Panc1 (cell line): ENCODE data around the gene PKNOX2. TPM values are rescaled to one million over a fixed set of nuclear protein-coding genes. Genes with fewer than 3 reads are reported as not detected.

Experiments used
- ATAC-seq: fragments of 200-7000 bp; cut with Tn5 transposase; 2 replicates; pipeline ENCODE4 v1.9.1; 2020; ENCODE audit warnings: mild to moderate bottlenecking, moderate library complexity
- BruUV-seq: library from RNA; stranded (reverse); fragments of 400-500 nt; replicated peaks from 2 replicates; lab custom pipeline; 2021; lab: Mats Ljungman, UMichigan
- CTCF ChIA-PET: fragments of 300-600 bp; sonication (Branson Sonifier 250); formaldehyde crosslinking; loops from one replicate; lab custom pipeline; 2022; ENCODE audit warnings: antibody characterized with exemption; lab: Charles Lee
- POLR2A ChIA-PET: fragments of 300-600 bp; sonication (Branson Sonifier 250); formaldehyde crosslinking; loops from one replicate; lab custom pipeline; 2022; ENCODE audit warnings: antibody characterized with exemption; lab: Charles Lee
- DNase-seq: peaks from one replicate; pipeline ENCODE4 v3.0.0-alpha.2; 2010; ENCODE audit warnings: low read depth, low spot score
- H3K27ac ChIP-seq: 2 replicates; pipeline ENCODE4 v1.5.1; 2011; ENCODE audit warnings: mild to moderate bottlenecking, low read length, inconsistent platforms
- H3K27me3 ChIP-seq: fragments of 200-500 bp; sonication (Bioruptor generic); 2 replicates; pipeline ENCODE4 v1.6.0; 2014; ENCODE audit warnings: low read length, inconsistent platforms; ENCODE audit not compliant: control insufficient read depth, insufficient read depth
- H3K36me3 ChIP-seq: fragments of 200-500 bp; sonication (Bioruptor generic); 2 replicates; pipeline ENCODE4 v1.5.1; 2014; ENCODE audit warnings: inconsistent platforms, mild to moderate bottlenecking, low read length, moderate library complexity; ENCODE audit not compliant: control insufficient read depth, insufficient read depth
- H3K4me1 ChIP-seq: 2 replicates; pipeline ENCODE4 v1.5.1; 2011; ENCODE audit warnings: inconsistent platforms, mild to moderate bottlenecking, low read length, moderate library complexity; ENCODE audit not compliant: control insufficient read depth, insufficient read depth
- H3K4me3 ChIP-seq, 2 experiments: 2 replicates each; pipeline ENCODE4 v1.5.1; 2011 to 2012; ENCODE audit warnings: low read depth in 2 of 2, low read length in 2 of 2, mild to moderate bottlenecking in 2 of 2, inconsistent platforms in 1 of 2, moderate library complexity in 1 of 2
- H3K9me3 ChIP-seq: fragments of 200-500 bp; sonication (Bioruptor generic); 2 replicates; pipeline ENCODE4 v1.5.1; 2014; ENCODE audit warnings: low read depth, mild to moderate bottlenecking, inconsistent platforms, low read length, moderate library complexity; ENCODE audit not compliant: control insufficient read depth, insufficient read depth
- POLR2AphosphoS5 ChIP-seq: IDR thresholded peaks from 2 replicates; pipeline ENCODE4 v1.6.1; 2012; ENCODE audit warnings: mild to moderate bottlenecking, low read depth, low read length, moderate library complexity
- SIN3A ChIP-seq: IDR thresholded peaks from 2 replicates; pipeline ENCODE4 v1.6.1; 2012; ENCODE audit warnings: low read depth, mild to moderate bottlenecking, low read length, moderate library complexity, borderline replicate concordance; ENCODE audit not compliant: insufficient read depth
- TCF7L2 ChIP-seq: IDR thresholded peaks from 2 replicates; pipeline ENCODE4 v1.6.1; 2011; ENCODE audit warnings: mild to moderate bottlenecking, low read depth, low read length, inconsistent platforms
- in situ Hi-C: cut with HindIII; loops from 2 replicates; pipeline ENCODE4 v1.10.0; 2016; ENCODE audit warnings: low sequenced_read_pairs, low pct_unique_long_range_greater_than_20kb
- intact Hi-C: fragments of 100-400 bp; cut with micrococcal nuclease; formaldehyde crosslinking; loops from one replicate; pipeline ENCODE4 v1.10.0; 2022; ENCODE audit not compliant: unreplicated experiment
- total RNA-seq: library from RNA; stranded (reverse); gene quantifications from one replicate; pipeline ENCODE4 v1.2.1, GENCODE V29; 2021; ENCODE audit not compliant: unreplicated experiment
- TF ChIP-seq, protein P1 (sequence below): fragments of 450-650 bp; IDR thresholded peaks from 2 replicates; pipeline ENCODE4 v1.5.1; 2017; ENCODE audit warnings: mild to moderate bottlenecking
- TF ChIP-seq, protein P2 (sequence below), 2 experiments: IDR thresholded peaks; 2 replicates each; pipeline ENCODE4 v1.6.1; 2011 to 2012; ENCODE audit warnings: low read depth in 2 of 2, control low read depth in 1 of 2, low read length in 1 of 2, mild to moderate bottlenecking in 1 of 2, moderate library complexity in 1 of 2; ENCODE audit not compliant: insufficient read depth in 1 of 2

The PKNOX2 gene
- total RNA-seq, 1 experiment from 2014 or later: not detected

DNA sequence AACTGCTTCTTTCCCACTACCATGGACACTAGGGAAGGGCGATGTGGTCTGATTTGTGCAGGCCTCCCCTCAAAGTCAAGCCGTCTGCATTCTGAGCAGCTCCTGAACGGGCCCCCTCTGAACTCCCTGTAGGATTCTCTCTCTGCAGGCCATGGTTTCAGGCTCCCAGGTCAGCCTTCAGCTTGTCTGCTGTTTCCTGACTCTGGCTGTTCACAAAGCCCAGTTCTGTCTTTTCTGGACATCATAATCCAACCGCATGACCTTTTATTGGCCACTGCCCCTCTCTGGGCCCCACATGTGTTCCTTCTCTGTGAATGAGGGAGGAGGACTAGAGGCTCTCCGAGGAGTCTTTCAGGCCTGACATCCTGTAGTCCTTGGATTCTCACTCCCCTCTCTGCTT lies 170.6 kb downstream of the PKNOX2 start:
- Histone ChIP-seq H3K4me3 (no peak overlapping the region), H3K36me3 (no peaks in the 10 kb centered on the region), H3K27ac (no peak overlapping the region), H3K9me3 (no peaks in the 10 kb centered on the region), H3K4me1 (no peaks in the 10 kb centered on the region), H3K27me3 (peaks cover 7% of the 10 kb centered on the region; the same call in 1 of the 2 replicates)
- in situ Hi-C loops (no loop called here), intact Hi-C loops (no loop called here)
- ChIA-PET POLR2A (no interaction called here), CTCF (no interaction called here)
- no peak for DNase-seq
- TF ChIP-seq, protein P1, sequence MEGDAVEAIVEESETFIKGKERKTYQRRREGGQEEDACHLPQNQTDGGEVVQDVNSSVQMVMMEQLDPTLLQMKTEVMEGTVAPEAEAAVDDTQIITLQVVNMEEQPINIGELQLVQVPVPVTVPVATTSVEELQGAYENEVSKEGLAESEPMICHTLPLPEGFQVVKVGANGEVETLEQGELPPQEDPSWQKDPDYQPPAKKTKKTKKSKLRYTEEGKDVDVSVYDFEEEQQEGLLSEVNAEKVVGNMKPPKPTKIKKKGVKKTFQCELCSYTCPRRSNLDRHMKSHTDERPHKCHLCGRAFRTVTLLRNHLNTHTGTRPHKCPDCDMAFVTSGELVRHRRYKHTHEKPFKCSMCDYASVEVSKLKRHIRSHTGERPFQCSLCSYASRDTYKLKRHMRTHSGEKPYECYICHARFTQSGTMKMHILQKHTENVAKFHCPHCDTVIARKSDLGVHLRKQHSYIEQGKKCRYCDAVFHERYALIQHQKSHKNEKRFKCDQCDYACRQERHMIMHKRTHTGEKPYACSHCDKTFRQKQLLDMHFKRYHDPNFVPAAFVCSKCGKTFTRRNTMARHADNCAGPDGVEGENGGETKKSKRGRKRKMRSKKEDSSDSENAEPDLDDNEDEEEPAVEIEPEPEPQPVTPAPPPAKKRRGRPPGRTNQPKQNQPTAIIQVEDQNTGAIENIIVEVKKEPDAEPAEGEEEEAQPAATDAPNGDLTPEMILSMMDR: no peak
- TF ChIP-seq, protein P2, sequence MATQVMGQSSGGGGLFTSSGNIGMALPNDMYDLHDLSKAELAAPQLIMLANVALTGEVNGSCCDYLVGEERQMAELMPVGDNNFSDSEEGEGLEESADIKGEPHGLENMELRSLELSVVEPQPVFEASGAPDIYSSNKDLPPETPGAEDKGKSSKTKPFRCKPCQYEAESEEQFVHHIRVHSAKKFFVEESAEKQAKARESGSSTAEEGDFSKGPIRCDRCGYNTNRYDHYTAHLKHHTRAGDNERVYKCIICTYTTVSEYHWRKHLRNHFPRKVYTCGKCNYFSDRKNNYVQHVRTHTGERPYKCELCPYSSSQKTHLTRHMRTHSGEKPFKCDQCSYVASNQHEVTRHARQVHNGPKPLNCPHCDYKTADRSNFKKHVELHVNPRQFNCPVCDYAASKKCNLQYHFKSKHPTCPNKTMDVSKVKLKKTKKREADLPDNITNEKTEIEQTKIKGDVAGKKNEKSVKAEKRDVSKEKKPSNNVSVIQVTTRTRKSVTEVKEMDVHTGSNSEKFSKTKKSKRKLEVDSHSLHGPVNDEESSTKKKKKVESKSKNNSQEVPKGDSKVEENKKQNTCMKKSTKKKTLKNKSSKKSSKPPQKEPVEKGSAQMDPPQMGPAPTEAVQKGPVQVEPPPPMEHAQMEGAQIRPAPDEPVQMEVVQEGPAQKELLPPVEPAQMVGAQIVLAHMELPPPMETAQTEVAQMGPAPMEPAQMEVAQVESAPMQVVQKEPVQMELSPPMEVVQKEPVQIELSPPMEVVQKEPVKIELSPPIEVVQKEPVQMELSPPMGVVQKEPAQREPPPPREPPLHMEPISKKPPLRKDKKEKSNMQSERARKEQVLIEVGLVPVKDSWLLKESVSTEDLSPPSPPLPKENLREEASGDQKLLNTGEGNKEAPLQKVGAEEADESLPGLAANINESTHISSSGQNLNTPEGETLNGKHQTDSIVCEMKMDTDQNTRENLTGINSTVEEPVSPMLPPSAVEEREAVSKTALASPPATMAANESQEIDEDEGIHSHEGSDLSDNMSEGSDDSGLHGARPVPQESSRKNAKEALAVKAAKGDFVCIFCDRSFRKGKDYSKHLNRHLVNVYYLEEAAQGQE (IDR thresholded peaks at IDR 0.05; ENCODE audit: insufficient read depth in 1 of 2, low read depth in 2 of 2, low read length in 1 of 2): no peak
- TF ChIP-seq POLR2AphosphoS5 (no peak), SIN3A (no peak), TCF7L2 (no peak)
- no peak for ATAC-seq
- BruUV-seq: no TSS peak

GRCh38 chr11:125337836-125338834 lies 173.6 kb downstream of the PKNOX2 start:
- Histone ChIP-seq H3K36me3 (no peaks in the 10 kb centered on the region), H3K9me3 (no peaks in the 10 kb centered on the region), H3K4me3 (no peak overlapping the region), H3K4me1 (no peaks in the 10 kb centered on the region), H3K27ac (no peak overlapping the region), H3K27me3 (peaks cover 8% of the 10 kb centered on the region; the same call in 1 of the 2 replicates)
- no peak for DNase-seq
- no peak for TF ChIP-seq POLR2AphosphoS5
- ATAC-seq: no peak; the same call in 1 of the 2 replicates
- CTCF ChIA-PET: interaction anchor here (0.6 kb wide), 1 partner anchor 458 kb away, joined by 3 read pairs; no protein-coding TSS in a partner anchor
- in situ Hi-C loops (no loop called here), intact Hi-C loops (no loop called here)
- BruUV-seq: no TSS peak
- POLR2A ChIA-PET: no interaction called here
